Cardiac muscle cell (in vitro differentiated cells and primary cell): ENCODE results near the gene PPP1R12B. TPM values are rescaled to one million over a fixed set of nuclear protein-coding genes. Genes with fewer than 3 reads are reported as not detected.
A peak's percentile ranks its signal among the peaks of the same experiment; 100 is the strongest.
"Not testable (repeated sequence)": the region's sequence is repeated elsewhere in the genome, so short reads cannot be mapped to it uniquely, and the experiment has no call there.

ENCODE experiments used
- DNase-seq, 2 donors: peaks; one replicate each; pipeline versions ENCODE4 v3.0.0 to v3.0.0-alpha.2; 2010 to 2017; ENCODE audit warnings: low read depth in 1 of 2, low spot score in 1 of 2
- H3K27ac ChIP-seq: fragments of 200-600 bp; sonication (generic); 2 replicates; pipeline ENCODE4 v1.5.1; 2016
- H3K27me3 ChIP-seq: fragments of 200-600 bp; sonication (generic); 2 replicates; pipeline ENCODE4 v1.6.0; 2016; ENCODE audit warnings: control low read depth
- H3K36me3 ChIP-seq: fragments of 200-600 bp; sonication (generic); 2 replicates; pipeline ENCODE4 v1.5.1; 2016; ENCODE audit warnings: control low read depth
- H3K4me1 ChIP-seq: fragments of 200-600 bp; sonication (generic); 2 replicates; pipeline ENCODE4 v1.8.1; 2017; ENCODE audit warnings: low read depth, mild to moderate bottlenecking, mixed run types
- H3K4me3 ChIP-seq: fragments of 200-600 bp; sonication (generic); 2 replicates; pipeline ENCODE4 v1.5.1; 2016; ENCODE audit warnings: mild to moderate bottlenecking
- H3K9me3 ChIP-seq: fragments of 200-600 bp; sonication (generic); 2 replicates; pipeline ENCODE4 v1.5.1; 2017; ENCODE audit warnings: low read depth, mild to moderate bottlenecking, control low read depth
- CTCF ChIP-seq: IDR thresholded peaks from 2 replicates; pipeline ENCODE4 v1.5.1; 2012; ENCODE audit warnings: low read depth, mild to moderate bottlenecking, low read length
- polyA plus RNA-seq: library from polyadenylated mRNA; unstranded; fragments of >200 nt; fragmentation: Nextera tagmentation; extraction: Ambion mirVana; gene quantifications from 2 replicates; pipeline ENCODE4 v1.2.1, GENCODE V29; 2016
- total RNA-seq: library from RNA; depleted of rRNA; stranded (reverse); fragments of >200 nt; gene quantifications from 2 replicates; pipeline ENCODE4 v1.2.3, GENCODE V29; 2016

PPP1R12B gene
- total and polyA plus RNA-seq, 2 experiments from 2014 or later = 109 to 340 TPM

- H3K27me3 ChIP-seq = no peaks in the 10 kb centered on the region
- H3K9me3 ChIP-seq = no peaks in the 10 kb centered on the region
- H3K4me1 ChIP-seq = peaks cover 55% of the 10 kb centered on the region
- H3K27ac ChIP-seq = no peak overlapping the region
- DNase-seq = no peak
- peaks cover 24% of the 10 kb centered on the region for H3K36me3 ChIP-seq
- H3K4me3 ChIP-seq = no peak overlapping the region
- TF ChIP-seq CTCF = no peak
Measured at GRCh38 chr1:202438393-202439174, 90.1 kb downstream of the PPP1R12B start.

- no peak for TF ChIP-seq CTCF
- Histone ChIP-seq H3K4me1 (peaks cover 47% of the 10 kb centered on the region), H3K27ac (no peak overlapping the region), H3K36me3 (peaks cover 28% of the 10 kb centered on the region), H3K4me3 (no peak overlapping the region), H3K9me3 (no peaks in the 10 kb centered on the region), H3K27me3 (no peaks in the 10 kb centered on the region)
- no peak for DNase-seq
Measured at GRCh38 chr1:202439308-202439707, 90.8 kb downstream of the PPP1R12B start.

- peaks cover 15% of the 10 kb centered on the region for H3K4me1 ChIP-seq
- H3K9me3 ChIP-seq, DNase-seq, H3K4me3 ChIP-seq, H3K27ac ChIP-seq, H3K27me3 ChIP-seq: not testable (repeated sequence)
- H3K36me3 ChIP-seq = peaks cover 27% of the 10 kb centered on the region
Measured at GRCh38 chr1:202448140-202448539, 99.6 kb downstream of the PPP1R12B start.

- H3K27ac ChIP-seq, H3K27me3 ChIP-seq, H3K9me3 ChIP-seq, H3K4me3 ChIP-seq, DNase-seq: not testable (repeated sequence)
- Histone ChIP-seq H3K36me3 (peaks cover 11% of the 10 kb centered on the region), H3K4me1 (peaks cover 15% of the 10 kb centered on the region)
Measured at GRCh38 chr1:202451641-202452040, 103.1 kb downstream of the PPP1R12B start.

GRCh38 chr1:202452508-202452907 is 104.0 kb downstream of the PPP1R12B start:
- H3K27me3 ChIP-seq = no peaks in the 10 kb centered on the region

GRCh38 chr1:202456372-202457169 is 108.1 kb downstream of the PPP1R12B start:
- not testable (repeated sequence) for H3K27me3 ChIP-seq, H3K4me3 ChIP-seq, H3K9me3 ChIP-seq, H3K36me3 ChIP-seq
- Histone ChIP-seq H3K4me1 (peaks cover 38% of the 10 kb centered on the region), H3K27ac (peak overlapping the region; percentile 94)
- peak in 1 of 2 donors; percentile 52 for DNase-seq

More at GRCh38 chr1:202452508-202452907, 104.0 kb downstream of the PPP1R12B start:
- Histone ChIP-seq H3K4me3 (no peak overlapping the region), H3K9me3 (no peaks in the 10 kb centered on the region), H3K4me1 (peaks cover 21% of the 10 kb centered on the region), H3K36me3 (peaks cover 11% of the 10 kb centered on the region), H3K27ac (no peak overlapping the region)
- DNase-seq = no peak
- no peak for TF ChIP-seq CTCF

GRCh38 chr1:202458651-202459050 is 110.2 kb downstream of the PPP1R12B start:
- DNase-seq = peak in 1 of 2 donors; percentile 54
- peaks cover 42% of the 10 kb centered on the region for H3K4me1 ChIP-seq
- not testable (repeated sequence) for H3K36me3 ChIP-seq, H3K9me3 ChIP-seq, H3K4me3 ChIP-seq, H3K27me3 ChIP-seq
- H3K27ac ChIP-seq = peak overlapping the region; percentile 94

GRCh38 chr1:202459470-202460142 is 111.1 kb downstream of the PPP1R12B start:
- peak overlapping the region; percentile 94 for H3K27ac ChIP-seq

GRCh38 chr1:202460143-202460495 is 111.6 kb downstream of the PPP1R12B start:
- not testable (repeated sequence) for H3K27me3 ChIP-seq, H3K9me3 ChIP-seq, H3K36me3 ChIP-seq
- Histone ChIP-seq H3K27ac (peak overlapping the region; percentile 94), H3K4me3 (peak overlapping the region; percentile 8), H3K4me1 (peaks cover 42% of the 10 kb centered on the region)
- DNase-seq = peak in 1 of 2 donors; percentile 30

More at GRCh38 chr1:202459470-202460142, 111.1 kb downstream of the PPP1R12B start:
- peaks cover 42% of the 10 kb centered on the region for H3K4me1 ChIP-seq
- peak overlapping the region; percentile 8 for H3K4me3 ChIP-seq
- not testable (repeated sequence) for H3K36me3 ChIP-seq, H3K27me3 ChIP-seq, H3K9me3 ChIP-seq
- DNase-seq = peak in 1 of 2 donors; percentile 62
